CD4-positive, alpha-beta T cell treated with Interleukin-21 for 1 hour (primary cell): ENCODE data around the gene ADCY7.

Source experiments
- DNase-seq: peaks from one replicate; pipeline ENCODE4 v3.0.0-alpha.2; 2020

Gene ADCY7

DNA sequence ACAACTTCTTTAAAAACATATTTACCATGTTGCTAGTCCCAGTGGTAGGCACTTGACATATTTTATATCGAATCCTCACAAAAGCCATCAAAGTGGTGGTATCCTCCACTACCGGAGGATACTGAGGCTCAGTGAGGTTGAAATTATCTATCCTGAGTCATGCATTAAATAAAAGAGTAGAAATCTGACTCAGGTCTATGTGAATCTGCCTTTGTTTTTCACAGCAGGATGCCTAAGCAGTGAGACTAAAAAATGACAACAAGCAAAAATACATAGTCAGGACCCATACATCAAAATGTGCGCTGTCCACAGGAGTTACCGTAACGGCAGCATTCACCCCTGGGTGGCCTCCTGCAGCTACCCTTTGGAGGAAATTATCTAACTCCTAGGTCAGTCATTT, 84.8 kb downstream of the ADCY7 start:
- no peak for DNase-seq

DNA sequence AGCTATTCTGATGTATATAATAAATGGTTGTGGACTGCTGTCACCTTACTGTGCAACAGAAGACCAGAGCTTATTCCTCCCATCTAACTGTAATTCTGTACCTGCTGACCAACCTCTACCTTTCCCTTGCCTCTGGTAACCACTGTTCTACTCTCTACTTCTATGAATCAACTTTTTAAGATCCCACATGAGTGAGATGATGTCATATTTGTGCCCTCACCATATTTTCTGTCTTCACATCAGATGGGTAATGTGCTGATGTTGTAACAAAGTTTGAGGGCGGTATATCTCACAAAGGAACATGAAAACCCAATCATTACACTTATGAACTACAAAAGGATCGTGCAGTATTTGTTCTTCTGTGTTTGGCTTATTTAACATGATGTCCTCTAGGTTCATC, 85.6 kb downstream of the ADCY7 start:
- no peak for DNase-seq

DNA sequence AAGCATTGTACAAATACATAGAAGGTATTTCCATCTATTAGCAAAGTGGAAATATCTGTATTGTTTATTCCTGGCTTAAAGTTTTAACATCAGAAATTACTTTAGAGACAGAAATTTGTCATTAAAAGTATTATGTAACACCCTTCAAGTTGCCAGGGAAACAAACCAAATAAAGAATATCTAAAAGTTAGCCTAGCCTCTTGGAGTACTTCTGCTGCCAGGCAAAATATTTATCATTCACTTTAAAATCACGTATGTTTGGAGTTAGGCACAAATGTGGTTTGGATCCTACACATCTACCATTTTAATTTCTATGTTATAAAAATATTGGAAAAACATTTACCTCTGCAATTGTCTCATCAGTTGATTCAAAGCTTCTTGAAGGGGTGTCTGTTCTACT, 87.7 kb downstream of the ADCY7 start:
- no peak for DNase-seq

DNA sequence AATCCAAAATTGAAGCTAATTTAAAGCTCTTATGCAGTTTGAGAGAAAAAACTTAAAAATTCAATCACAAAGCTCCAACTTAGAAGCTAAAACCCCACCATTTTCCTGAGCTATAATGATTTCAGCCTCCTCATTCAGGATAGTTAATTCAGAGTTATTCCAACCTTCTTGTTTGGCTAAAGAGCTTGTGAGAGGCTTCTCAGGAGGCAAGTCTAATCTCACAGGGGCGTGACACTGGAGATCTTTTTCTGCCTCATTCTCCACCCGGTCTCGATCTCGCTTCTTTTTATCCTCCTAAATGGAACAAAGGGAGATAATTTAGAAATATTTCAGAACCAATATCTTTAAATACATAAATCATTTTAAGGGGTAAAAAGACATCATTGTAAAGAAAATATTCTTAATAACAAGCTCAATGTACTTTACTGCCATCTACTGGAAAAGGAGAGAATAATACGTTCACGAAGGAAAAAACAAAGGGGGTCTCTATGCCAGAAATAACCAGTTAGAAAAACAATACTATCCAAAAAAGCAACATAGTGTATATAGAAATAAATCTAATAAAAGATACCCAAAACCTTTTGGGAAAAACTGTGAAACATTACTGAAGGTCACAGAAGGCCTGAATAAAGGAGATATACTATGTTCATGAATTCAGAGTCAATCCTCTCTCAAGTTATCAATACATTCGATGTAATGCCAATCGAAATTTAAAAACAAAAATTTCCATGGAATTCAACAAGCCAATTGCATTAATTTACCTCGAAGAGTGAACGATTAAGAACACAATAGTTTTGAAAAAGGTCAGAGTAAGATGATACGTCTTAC, 88.5 kb downstream of the ADCY7 start:
- peak; percentile 55 for DNase-seq

DNA sequence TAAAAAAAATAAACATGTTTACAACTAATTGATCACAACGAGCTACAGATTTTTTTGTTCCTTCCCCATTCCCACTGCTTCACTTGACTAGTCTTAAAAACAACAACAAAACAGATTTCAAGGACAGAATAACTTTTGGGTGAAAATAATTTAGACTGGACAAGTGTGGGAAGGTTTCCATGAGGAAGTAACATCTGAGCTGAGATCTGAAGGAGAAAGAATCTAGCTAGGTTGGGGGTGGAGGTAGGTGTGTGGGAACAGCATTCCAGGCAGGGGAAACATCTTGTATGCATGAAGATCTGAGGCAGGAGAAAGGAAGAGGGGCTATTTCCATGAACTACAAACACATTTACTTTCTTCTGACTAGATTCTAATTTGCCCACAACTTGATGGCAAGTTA, 93.3 kb downstream of the ADCY7 start:
- no peak for DNase-seq

DNA sequence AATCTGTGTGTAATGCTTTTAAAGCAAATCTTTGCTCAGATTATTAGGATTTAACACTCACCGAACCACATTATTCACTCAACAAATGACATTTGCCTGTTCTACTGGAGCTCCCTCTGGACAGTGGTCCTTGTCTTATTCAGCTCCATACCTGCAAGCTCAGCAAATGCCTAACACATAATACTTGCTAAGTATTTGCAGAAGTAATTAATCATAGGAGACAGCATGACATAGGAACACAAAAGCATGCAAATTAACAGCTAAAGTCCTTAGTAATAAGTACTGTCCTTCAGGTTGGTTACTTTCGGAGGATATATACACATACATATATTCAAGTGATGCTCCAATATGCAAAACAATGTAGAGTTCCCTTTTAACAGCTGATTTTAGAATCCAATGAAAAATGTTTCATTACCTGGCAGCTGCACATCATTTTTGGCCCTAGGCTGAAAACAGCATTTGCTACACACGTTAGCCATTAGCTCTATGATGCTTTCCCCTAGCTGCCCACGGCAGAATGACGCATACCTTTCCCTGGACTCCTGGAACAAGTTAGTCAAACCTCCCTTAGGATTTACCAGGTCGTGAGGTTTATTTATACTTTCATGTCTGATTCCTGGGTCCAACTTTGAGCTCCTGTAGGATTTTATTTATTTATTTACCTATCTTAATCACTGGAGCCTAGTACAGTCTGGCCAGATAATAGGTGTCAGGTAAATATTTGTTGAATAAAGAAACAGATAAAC, 93.9 kb downstream of the ADCY7 start:
- no peak for DNase-seq

DNA sequence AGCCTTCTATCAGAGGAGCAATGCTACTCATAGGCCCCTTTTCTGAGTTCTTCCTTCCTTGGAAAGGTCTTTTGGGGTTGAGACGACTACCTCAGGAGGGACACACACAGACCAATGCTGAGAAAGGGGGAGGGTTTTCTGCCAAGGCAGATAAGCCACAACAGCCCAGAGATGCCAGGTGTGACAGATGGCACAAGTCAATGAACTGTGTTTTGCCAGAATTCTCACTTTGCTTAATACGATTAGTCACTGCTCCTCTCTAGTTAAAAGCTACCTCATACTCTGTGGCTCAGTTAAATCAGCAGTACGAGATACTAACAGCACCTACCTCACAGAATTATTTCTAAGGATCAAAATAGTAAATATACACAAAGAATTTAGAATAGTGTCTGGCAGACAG, 94.4 kb downstream of the ADCY7 start:
- no peak for DNase-seq

DNA sequence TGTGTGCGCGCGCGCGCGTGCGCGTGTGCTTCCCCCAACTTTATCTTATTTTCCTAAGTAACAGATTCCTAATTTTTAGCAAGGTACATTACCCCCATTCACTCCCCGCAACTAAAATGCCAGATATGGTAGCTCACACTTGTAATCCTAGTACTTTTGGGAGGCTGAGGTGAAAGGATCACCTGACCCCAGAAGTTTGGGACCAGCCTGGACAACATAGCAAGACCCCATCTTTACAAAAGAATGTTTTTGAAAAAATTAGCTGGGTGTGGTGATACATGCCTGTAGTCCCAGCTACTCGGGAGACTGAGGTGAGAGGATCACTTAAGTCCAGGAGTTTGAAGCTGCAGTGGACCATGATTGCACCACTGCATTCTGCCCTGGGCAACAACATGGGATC, 97.3 kb downstream of the ADCY7 start:
- no peak for DNase-seq

DNA sequence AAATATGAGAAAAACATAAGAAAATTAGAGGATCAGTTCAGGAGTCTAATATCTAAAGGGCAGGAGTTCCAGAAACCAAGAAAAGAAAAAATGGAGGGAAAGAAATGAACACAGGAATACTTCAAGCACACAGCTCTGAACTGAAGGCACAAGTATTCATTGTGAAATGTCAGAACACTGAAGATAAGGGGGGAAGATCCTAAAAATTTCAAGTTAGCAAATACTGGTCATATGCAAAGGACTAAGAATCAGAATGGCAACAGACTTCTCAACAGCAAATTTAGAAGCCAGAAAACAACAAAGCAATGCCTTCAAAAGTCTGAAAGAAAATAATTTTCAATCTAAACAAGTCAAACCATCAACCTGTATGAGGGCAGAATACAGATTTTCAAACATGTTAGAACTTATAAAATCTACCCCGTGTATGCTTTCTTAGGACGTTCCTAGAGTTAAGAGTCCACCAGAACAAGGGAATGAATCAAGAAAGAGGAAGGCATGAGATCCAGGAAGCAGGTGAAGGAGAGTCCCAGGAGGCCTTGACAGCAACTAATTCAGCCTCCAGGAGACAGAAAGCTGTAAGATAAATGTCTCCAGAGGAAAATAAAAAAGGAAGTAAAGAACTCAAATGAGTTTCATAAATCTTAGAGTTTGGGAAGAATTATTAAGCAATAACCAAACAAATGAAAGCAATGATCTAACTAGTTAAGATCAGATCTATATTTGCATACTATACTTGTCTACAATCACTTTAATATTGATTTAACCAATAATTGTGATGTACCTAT, 99.6 kb downstream of the ADCY7 start:
- DNase-seq, result no peak
